DND-41 (cell line): ENCODE results near the gene RNF114.

ENCODE experiments used
- ATAC-seq: fragments of 200-7000 bp; cut with Tn5 transposase; 3 replicates; pipeline ENCODE4 v1.9.1; 2021; ENCODE audit warnings: low read depth; ENCODE audit not compliant: insufficient read depth
- DNase-seq: peaks from one replicate; pipeline ENCODE4 v3.0.0-alpha.2; 2020
- H2AFZ ChIP-seq: 2 replicates; pipeline ENCODE4 v1.6.0; 2012; ENCODE audit warnings: low read depth, low read length
- H3K27ac ChIP-seq: 2 replicates; pipeline ENCODE4 v1.5.1; 2012; ENCODE audit warnings: low read length, inconsistent platforms
- H3K27me3 ChIP-seq: fragments of 200-600 bp; sonication (generic); 2 replicates; pipeline ENCODE4 v1.6.0; 2012; ENCODE audit warnings: low read length, mild to moderate bottlenecking, inconsistent platforms; ENCODE audit not compliant: insufficient read depth, poor library complexity
- H3K36me3 ChIP-seq: 2 replicates; pipeline ENCODE4 v1.5.1; 2012; ENCODE audit warnings: low read length, inconsistent platforms; ENCODE audit not compliant: insufficient read depth
- H3K4me1 ChIP-seq: 2 replicates; pipeline ENCODE4 v1.5.1; 2012; ENCODE audit warnings: mild to moderate bottlenecking, low read length; ENCODE audit not compliant: insufficient read depth
- H3K4me2 ChIP-seq: 2 replicates; pipeline ENCODE4 v1.6.0; 2012; ENCODE audit warnings: mild to moderate bottlenecking, moderate library complexity, low read length, inconsistent platforms; ENCODE audit not compliant: insufficient read depth
- H3K4me3 ChIP-seq, 2 experiments: fragments of 200-600 bp in 1 of 2; shearing (Covaris generic) in 1 of 2; 2 replicates each; pipeline ENCODE4 v1.5.1; 2012 to 2016; ENCODE audit warnings: inconsistent platforms in 2 of 2, low read length in 2 of 2, mild to moderate bottlenecking in 2 of 2, low read depth in 1 of 2, moderate library complexity in 1 of 2
- H3K79me2 ChIP-seq: 2 replicates; pipeline ENCODE4 v1.6.0; 2012; ENCODE audit warnings: low read length, inconsistent platforms; ENCODE audit not compliant: insufficient read depth
- H3K9ac ChIP-seq: 2 replicates; pipeline ENCODE4 v1.6.0; 2012; ENCODE audit warnings: low read depth, mild to moderate bottlenecking, inconsistent platforms, low read length, moderate library complexity
- H3K9me3 ChIP-seq: 2 replicates; pipeline ENCODE4 v1.5.1; 2012; ENCODE audit warnings: low read length, moderate library complexity, mild to moderate bottlenecking, inconsistent platforms; ENCODE audit not compliant: insufficient read depth, severe bottlenecking
- H4K20me1 ChIP-seq: 2 replicates; pipeline ENCODE4 v1.6.0; 2012; ENCODE audit warnings: low read length; ENCODE audit not compliant: insufficient read depth
- EZH2 ChIP-seq: IDR thresholded peaks from 3 replicates; pipeline ENCODE4 v1.6.1; 2012; ENCODE audit warnings: borderline replicate concordance, low read depth, mild to moderate bottlenecking, moderate library complexity, low read length, inconsistent platforms; ENCODE audit not compliant: severe bottlenecking
- TF ChIP-seq, protein P1 (sequence below): IDR thresholded peaks from 2 replicates; pipeline ENCODE4 v1.5.1; 2012; ENCODE audit warnings: borderline replicate concordance, low read length, moderate library complexity, mild to moderate bottlenecking; ENCODE audit not compliant: poor library complexity, severe bottlenecking; ENCODE audit errors: extremely low read depth

Gene RNF114

DNA sequence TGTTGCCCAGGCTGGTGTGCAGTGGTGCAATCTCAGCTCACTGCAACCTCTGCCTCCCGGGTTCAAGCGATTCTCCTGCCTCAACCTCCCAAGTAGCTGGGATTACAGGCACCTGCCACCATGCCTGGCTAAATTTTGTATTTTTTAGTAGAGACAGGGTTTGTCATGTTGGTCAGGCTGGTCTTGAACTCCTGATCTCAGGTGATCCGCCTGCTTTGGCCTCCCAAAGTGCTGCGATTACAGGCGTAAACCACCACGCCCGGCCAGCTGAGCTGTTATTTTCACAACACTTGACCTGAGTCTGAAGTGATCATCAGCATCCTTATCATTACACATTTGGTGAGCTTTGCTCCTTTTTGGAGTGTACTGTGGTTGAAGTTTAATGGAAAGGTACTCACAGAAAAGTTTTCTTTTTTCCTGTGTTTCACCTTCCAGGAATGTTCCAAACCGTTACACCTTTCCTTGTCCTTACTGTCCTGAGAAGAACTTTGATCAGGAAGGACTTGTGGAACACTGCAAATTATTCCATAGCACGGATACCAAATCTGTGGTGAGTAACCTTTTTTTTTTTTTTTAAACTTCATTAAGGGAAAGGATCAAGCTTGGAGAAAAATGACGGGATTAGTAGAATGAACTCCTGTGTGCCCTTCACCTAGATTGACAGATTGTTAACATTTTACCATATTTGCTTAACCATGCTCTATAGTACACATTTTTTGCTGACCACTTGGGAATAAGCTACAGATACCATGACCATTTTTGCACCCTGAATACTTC, 9.7 kb downstream of the RNF114 start:
- Histone ChIP-seq H2AFZ (no peak overlapping the region), H3K27ac (no peak overlapping the region), H4K20me1 (peaks cover 46% of the 10 kb centered on the region), H3K4me1 (no peaks in the 10 kb centered on the region), H3K79me2 (peaks cover 54% of the 10 kb centered on the region), H3K36me3 (peaks cover 88% of the 10 kb centered on the region), H3K4me3 (no peak overlapping the region), H3K9me3 (no peaks in the 10 kb centered on the region), H3K9ac (no peak overlapping the region), H3K27me3 (no peaks in the 10 kb centered on the region), H3K4me2 (no peak overlapping the region)
- ATAC-seq (no peak), DNase-seq (no peak)
- no peak for TF ChIP-seq EZH2
- TF ChIP-seq, protein P1, sequence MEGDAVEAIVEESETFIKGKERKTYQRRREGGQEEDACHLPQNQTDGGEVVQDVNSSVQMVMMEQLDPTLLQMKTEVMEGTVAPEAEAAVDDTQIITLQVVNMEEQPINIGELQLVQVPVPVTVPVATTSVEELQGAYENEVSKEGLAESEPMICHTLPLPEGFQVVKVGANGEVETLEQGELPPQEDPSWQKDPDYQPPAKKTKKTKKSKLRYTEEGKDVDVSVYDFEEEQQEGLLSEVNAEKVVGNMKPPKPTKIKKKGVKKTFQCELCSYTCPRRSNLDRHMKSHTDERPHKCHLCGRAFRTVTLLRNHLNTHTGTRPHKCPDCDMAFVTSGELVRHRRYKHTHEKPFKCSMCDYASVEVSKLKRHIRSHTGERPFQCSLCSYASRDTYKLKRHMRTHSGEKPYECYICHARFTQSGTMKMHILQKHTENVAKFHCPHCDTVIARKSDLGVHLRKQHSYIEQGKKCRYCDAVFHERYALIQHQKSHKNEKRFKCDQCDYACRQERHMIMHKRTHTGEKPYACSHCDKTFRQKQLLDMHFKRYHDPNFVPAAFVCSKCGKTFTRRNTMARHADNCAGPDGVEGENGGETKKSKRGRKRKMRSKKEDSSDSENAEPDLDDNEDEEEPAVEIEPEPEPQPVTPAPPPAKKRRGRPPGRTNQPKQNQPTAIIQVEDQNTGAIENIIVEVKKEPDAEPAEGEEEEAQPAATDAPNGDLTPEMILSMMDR: no peak

DNA sequence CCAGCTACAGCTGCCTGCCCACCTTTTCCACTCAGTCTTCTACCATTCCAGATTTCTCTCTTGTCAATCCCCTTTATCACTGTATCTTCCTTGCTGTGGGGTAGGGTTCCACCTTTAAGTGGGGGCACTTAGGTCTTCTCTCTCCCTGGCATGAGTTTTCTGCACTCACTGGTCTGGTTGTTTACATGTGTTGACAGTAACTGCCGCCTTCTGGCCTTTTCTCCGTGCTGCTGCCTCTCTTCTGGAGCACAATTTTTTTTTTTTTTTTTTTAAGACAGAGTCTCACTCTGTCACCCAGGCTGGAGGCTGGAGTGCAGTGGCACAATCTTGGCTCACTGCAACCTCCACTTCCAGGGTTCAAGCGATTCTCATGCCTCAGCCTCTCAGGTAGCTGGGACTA, 12.0 kb downstream of the RNF114 start:
- Histone ChIP-seq H3K4me1 (no peaks in the 10 kb centered on the region), H3K36me3 (peaks cover 90% of the 10 kb centered on the region)

DNA sequence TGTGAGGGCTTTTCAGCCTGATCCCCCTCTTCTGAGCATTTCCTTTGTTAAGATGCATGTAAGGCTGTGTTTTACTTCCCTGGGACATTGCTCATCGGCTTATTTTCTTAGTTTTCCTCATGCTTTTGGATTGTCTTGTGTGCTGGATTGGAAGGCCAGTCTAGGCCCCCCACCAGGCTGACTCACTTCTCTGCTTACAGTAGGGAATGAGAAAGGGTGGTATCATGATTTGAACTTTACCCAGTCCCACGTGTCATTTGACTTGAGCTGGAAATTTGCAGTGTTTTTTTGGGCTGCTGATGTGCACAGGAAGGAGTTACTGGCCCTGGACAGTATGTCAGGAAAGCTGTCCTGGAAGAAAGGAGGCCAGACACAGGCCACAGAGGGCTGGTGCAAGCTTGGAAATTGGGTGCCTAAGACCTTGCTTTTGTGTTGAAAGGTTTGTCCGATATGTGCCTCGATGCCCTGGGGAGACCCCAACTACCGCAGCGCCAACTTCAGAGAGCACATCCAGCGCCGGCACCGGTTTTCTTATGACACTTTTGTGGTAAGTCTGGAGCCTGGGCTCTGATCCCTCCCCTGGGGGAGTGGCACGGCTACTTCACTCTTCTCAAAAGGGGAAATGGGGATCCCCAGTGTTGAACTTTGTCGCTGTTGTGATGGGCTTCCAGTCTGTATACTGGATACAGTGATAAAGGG, 12.8 kb downstream of the RNF114 start:
- Histone ChIP-seq H3K9ac (no peak overlapping the region), H2AFZ (no peak overlapping the region), H3K27ac (no peak overlapping the region), H3K4me1 (no peaks in the 10 kb centered on the region), H3K4me2 (no peak overlapping the region), H3K9me3 (no peaks in the 10 kb centered on the region), H3K27me3 (no peaks in the 10 kb centered on the region), H3K36me3 (peaks cover 93% of the 10 kb centered on the region), H3K4me3 (no peak overlapping the region), H3K79me2 (peaks cover 28% of the 10 kb centered on the region), H4K20me1 (peaks cover 29% of the 10 kb centered on the region)
- DNase-seq (no peak), ATAC-seq (no peak)
- TF ChIP-seq, protein P1: no peak
- TF ChIP-seq EZH2: no peak

More for the DNA sequence above, 12.0 kb downstream of the RNF114 start:
- no peak for DNase-seq
- H3K27me3 ChIP-seq: no peaks in the 10 kb centered on the region
- H4K20me1 ChIP-seq: peaks cover 31% of the 10 kb centered on the region
- H3K4me2 ChIP-seq: no peak overlapping the region
- H2AFZ ChIP-seq: no peak overlapping the region
- H3K9me3 ChIP-seq: no peaks in the 10 kb centered on the region
- no peak for TF ChIP-seq EZH2
- TF ChIP-seq, protein P1: no peak
- H3K4me3 ChIP-seq: no peak overlapping the region
- H3K9ac ChIP-seq: no peak overlapping the region
- H3K79me2 ChIP-seq: peaks cover 32% of the 10 kb centered on the region
- no peak for ATAC-seq
- H3K27ac ChIP-seq: no peak overlapping the region
